ENCODE data around the gene CUX1.
"Not testable (repeated sequence)": the region's sequence is repeated elsewhere in the genome, so short reads cannot be mapped to it uniquely, and the experiment has no call there.

The CUX1 gene

GRCh38 chr7:102300643-102301221 is 483.3 kb downstream of the CUX1 start:
- no peaks in the 10 kb centered on the region for H3K9me3 ChIP-seq (ENCODE audit: insufficient read depth, low read length, severe bottlenecking)
- no peak overlapping the region for H3K27ac ChIP-seq (ENCODE audit: low read length)
- no peak for TF ChIP-seq EZH2 (IDR thresholded peaks at IDR 0.05; ENCODE audit: borderline replicate concordance, low read depth, low read length, severe bottlenecking)
- TF ChIP-seq, protein P1, sequence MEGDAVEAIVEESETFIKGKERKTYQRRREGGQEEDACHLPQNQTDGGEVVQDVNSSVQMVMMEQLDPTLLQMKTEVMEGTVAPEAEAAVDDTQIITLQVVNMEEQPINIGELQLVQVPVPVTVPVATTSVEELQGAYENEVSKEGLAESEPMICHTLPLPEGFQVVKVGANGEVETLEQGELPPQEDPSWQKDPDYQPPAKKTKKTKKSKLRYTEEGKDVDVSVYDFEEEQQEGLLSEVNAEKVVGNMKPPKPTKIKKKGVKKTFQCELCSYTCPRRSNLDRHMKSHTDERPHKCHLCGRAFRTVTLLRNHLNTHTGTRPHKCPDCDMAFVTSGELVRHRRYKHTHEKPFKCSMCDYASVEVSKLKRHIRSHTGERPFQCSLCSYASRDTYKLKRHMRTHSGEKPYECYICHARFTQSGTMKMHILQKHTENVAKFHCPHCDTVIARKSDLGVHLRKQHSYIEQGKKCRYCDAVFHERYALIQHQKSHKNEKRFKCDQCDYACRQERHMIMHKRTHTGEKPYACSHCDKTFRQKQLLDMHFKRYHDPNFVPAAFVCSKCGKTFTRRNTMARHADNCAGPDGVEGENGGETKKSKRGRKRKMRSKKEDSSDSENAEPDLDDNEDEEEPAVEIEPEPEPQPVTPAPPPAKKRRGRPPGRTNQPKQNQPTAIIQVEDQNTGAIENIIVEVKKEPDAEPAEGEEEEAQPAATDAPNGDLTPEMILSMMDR (IDR thresholded peaks at IDR 0.05; ENCODE audit: borderline replicate concordance, extremely low read depth, low read length, poor library complexity, severe bottlenecking), result no peak
- H3K4me2 ChIP-seq (ENCODE audit: insufficient read depth, low read length), result no peak overlapping the region
- H3K27me3 ChIP-seq (ENCODE audit: insufficient read depth, low read length, poor library complexity), result no peaks in the 10 kb centered on the region
- ATAC-seq (ENCODE audit: insufficient read depth, low read depth) (no peak), DNase-seq (no peak)
- H3K4me1 ChIP-seq (ENCODE audit: insufficient read depth, low read length), result no peaks in the 10 kb centered on the region
- no peaks in the 10 kb centered on the region for H3K79me2 ChIP-seq (ENCODE audit: insufficient read depth, low read length)
- H3K9ac ChIP-seq (ENCODE audit: low read depth, low read length), result no peak overlapping the region
- H3K4me3 ChIP-seq (ENCODE audit: low read depth in 1 of 2, low read length in 2 of 2), result no peak overlapping the region
- H2AFZ ChIP-seq (ENCODE audit: low read depth, low read length), result no peak overlapping the region
- no peaks in the 10 kb centered on the region for H3K36me3 ChIP-seq (ENCODE audit: insufficient read depth, low read length)
- no peaks in the 10 kb centered on the region for H4K20me1 ChIP-seq (ENCODE audit: insufficient read depth, low read length)

DNA sequence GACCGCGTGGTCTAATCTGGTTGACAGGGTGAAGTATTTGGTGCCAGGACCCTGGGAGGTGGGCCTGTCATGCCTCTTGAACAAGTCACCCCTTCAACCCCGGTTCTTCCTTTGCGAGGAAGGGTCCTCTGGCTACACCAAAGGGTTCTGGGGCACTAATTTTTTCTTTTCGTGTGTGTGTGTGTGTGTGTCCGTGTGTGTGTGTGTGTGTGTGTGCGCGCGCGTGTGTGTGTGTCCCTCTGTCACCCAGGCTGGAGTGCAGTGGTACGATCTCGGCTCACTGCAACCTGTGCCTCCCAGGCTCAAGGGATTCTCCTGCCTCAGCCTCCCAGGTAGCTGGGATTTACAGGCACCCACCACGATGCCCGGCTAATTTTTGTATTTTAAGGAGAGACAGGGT is 483.9 kb downstream of the CUX1 start:
- ATAC-seq (ENCODE audit: insufficient read depth, low read depth); H3K9me3 ChIP-seq (ENCODE audit: insufficient read depth, low read length, severe bottlenecking); DNase-seq; H3K4me1 ChIP-seq (ENCODE audit: insufficient read depth, low read length); H3K27me3 ChIP-seq (ENCODE audit: insufficient read depth, low read length, poor library complexity); H3K4me3 ChIP-seq (ENCODE audit: low read depth in 1 of 2, low read length in 2 of 2); H3K27ac ChIP-seq (ENCODE audit: low read length); H4K20me1 ChIP-seq (ENCODE audit: insufficient read depth, low read length); H3K9ac ChIP-seq (ENCODE audit: low read depth, low read length); H2AFZ ChIP-seq (ENCODE audit: low read depth, low read length); H3K79me2 ChIP-seq (ENCODE audit: insufficient read depth, low read length); H3K36me3 ChIP-seq (ENCODE audit: insufficient read depth, low read length); H3K4me2 ChIP-seq (ENCODE audit: insufficient read depth, low read length): not testable (repeated sequence)

DNA sequence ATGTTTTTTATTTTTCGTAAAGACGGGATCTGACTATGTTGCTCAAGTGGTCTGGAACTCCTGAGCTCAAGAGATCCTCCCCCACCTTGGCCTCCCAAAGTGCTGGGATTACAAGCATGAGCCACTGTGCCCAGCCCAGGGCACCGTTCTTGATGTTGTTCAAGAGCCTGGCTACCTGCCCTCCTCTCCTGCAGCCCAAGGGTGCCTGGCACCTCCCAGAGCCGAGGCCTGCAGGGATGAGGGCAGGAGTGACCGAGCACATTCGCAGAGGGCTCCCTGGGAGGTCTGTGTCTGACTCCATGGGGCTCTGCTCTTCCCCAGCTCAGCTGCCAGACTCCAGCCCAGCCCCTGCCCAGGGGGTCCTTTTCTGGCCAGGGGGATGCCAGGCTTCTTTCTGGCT is 484.6 kb downstream of the CUX1 start:
- ATAC-seq (ENCODE audit: insufficient read depth, low read depth) (no peak), DNase-seq (no peak)
- no peaks in the 10 kb centered on the region for H3K27me3 ChIP-seq (ENCODE audit: insufficient read depth, low read length, poor library complexity)
- no peaks in the 10 kb centered on the region for H3K79me2 ChIP-seq (ENCODE audit: insufficient read depth, low read length)
- H4K20me1 ChIP-seq (ENCODE audit: insufficient read depth, low read length), result no peaks in the 10 kb centered on the region
- no peak overlapping the region for H3K9ac ChIP-seq (ENCODE audit: low read depth, low read length)
- no peak overlapping the region for H3K4me3 ChIP-seq (ENCODE audit: low read depth in 1 of 2, low read length in 2 of 2)
- H3K36me3 ChIP-seq (ENCODE audit: insufficient read depth, low read length), result no peaks in the 10 kb centered on the region
- no peaks in the 10 kb centered on the region for H3K4me1 ChIP-seq (ENCODE audit: insufficient read depth, low read length)
- TF ChIP-seq, protein P1 (IDR thresholded peaks at IDR 0.05; ENCODE audit: borderline replicate concordance, extremely low read depth, low read length, poor library complexity, severe bottlenecking), result no peak
- TF ChIP-seq EZH2 (IDR thresholded peaks at IDR 0.05; ENCODE audit: borderline replicate concordance, low read depth, low read length, severe bottlenecking), result no peak
- no peak overlapping the region for H3K27ac ChIP-seq (ENCODE audit: low read length)
- H3K4me2 ChIP-seq (ENCODE audit: insufficient read depth, low read length), result no peak overlapping the region
- no peak overlapping the region for H2AFZ ChIP-seq (ENCODE audit: low read depth, low read length)
- no peaks in the 10 kb centered on the region for H3K9me3 ChIP-seq (ENCODE audit: insufficient read depth, low read length, severe bottlenecking)

GRCh38 chr7:102303669-102304422 is 486.4 kb downstream of the CUX1 start:
- no peak overlapping the region for H3K27ac ChIP-seq (ENCODE audit: low read length)
- H3K4me3 ChIP-seq (ENCODE audit: low read depth in 1 of 2, low read length in 2 of 2), result no peak overlapping the region
- no peak overlapping the region for H3K9ac ChIP-seq (ENCODE audit: low read depth, low read length)
- no peaks in the 10 kb centered on the region for H3K4me1 ChIP-seq (ENCODE audit: insufficient read depth, low read length)
- no peaks in the 10 kb centered on the region for H3K27me3 ChIP-seq (ENCODE audit: insufficient read depth, low read length, poor library complexity)
- no peaks in the 10 kb centered on the region for H3K36me3 ChIP-seq (ENCODE audit: insufficient read depth, low read length)
- DNase-seq (no peak), ATAC-seq (ENCODE audit: insufficient read depth, low read depth) (no peak)
- H3K79me2 ChIP-seq (ENCODE audit: insufficient read depth, low read length), result no peaks in the 10 kb centered on the region
- no peak overlapping the region for H2AFZ ChIP-seq (ENCODE audit: low read depth, low read length)
- H4K20me1 ChIP-seq (ENCODE audit: insufficient read depth, low read length), result no peaks in the 10 kb centered on the region
- H3K9me3 ChIP-seq (ENCODE audit: insufficient read depth, low read length, severe bottlenecking), result no peaks in the 10 kb centered on the region
- H3K4me2 ChIP-seq (ENCODE audit: insufficient read depth, low read length), result no peak overlapping the region
- no peak for TF ChIP-seq EZH2 (IDR thresholded peaks at IDR 0.05; ENCODE audit: borderline replicate concordance, low read depth, low read length, severe bottlenecking)
- TF ChIP-seq, protein P1 (IDR thresholded peaks at IDR 0.05; ENCODE audit: borderline replicate concordance, extremely low read depth, low read length, poor library complexity, severe bottlenecking), result no peak
